PC-3 (cell line): ENCODE results near the gene PCDHB2.
"Not testable (repeated sequence)": the region's sequence is repeated elsewhere in the genome, so short reads cannot be mapped to it uniquely, and the experiment has no call there.

Source experiments
- EZH2 ChIP-seq: fragments of 300-600 bp; sonication (generic); IDR thresholded peaks from one replicate; pipeline ENCODE4 v1.6.1; 2017; ENCODE audit warnings: antibody characterized with exemption, mild to moderate bottlenecking, low read length; ENCODE audit not compliant: unreplicated experiment
- EZH2phosphoT487 ChIP-seq: fragments of 300-600 bp; sonication (generic); IDR thresholded peaks from 2 replicates; pipeline ENCODE4 v1.6.1; 2018; ENCODE audit warnings: mild to moderate bottlenecking, antibody characterized with exemption, low read length, borderline replicate concordance
- TF ChIP-seq, protein P1 (sequence below): fragments of 300-600 bp; sonication (generic); conservative IDR thresholded peaks from 2 replicates; pipeline ENCODE4 v1.5.1; 2017; ENCODE audit warnings: antibody characterized with exemption, low read depth, mild to moderate bottlenecking, low read length

GRCh38 chr5:141102471-141102870 lies 8.1 kb downstream of the PCDHB2 start:
- TF ChIP-seq EZH2, EZH2phosphoT487: not testable (repeated sequence)
- TF ChIP-seq, protein P1, sequence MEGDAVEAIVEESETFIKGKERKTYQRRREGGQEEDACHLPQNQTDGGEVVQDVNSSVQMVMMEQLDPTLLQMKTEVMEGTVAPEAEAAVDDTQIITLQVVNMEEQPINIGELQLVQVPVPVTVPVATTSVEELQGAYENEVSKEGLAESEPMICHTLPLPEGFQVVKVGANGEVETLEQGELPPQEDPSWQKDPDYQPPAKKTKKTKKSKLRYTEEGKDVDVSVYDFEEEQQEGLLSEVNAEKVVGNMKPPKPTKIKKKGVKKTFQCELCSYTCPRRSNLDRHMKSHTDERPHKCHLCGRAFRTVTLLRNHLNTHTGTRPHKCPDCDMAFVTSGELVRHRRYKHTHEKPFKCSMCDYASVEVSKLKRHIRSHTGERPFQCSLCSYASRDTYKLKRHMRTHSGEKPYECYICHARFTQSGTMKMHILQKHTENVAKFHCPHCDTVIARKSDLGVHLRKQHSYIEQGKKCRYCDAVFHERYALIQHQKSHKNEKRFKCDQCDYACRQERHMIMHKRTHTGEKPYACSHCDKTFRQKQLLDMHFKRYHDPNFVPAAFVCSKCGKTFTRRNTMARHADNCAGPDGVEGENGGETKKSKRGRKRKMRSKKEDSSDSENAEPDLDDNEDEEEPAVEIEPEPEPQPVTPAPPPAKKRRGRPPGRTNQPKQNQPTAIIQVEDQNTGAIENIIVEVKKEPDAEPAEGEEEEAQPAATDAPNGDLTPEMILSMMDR, result not testable (repeated sequence)
